Esophagus muscularis mucosa (tissue), 4 donors: Measurements from ENCODE around the gene GNLY. TPM values are rescaled to one million over a fixed set of nuclear protein-coding genes. Genes with fewer than 3 reads are reported as not detected.

ENCODE experiments used
- DNase-seq: peaks from one replicate; pipeline ENCODE4 v3.0.0-alpha.2; 2017; ENCODE audit errors: extremely low spot score
- H3K27ac ChIP-seq, 4 donors: fragments of 200-600 bp; sonication (generic); replicated peaks in 1 of 4; 1 replicate in 3 of 4; 2 replicates in 1 of 4; pipeline ENCODE4 v1.5.1; 2016 to 2019; ENCODE audit warnings: mild to moderate bottlenecking in 1 of 4
- H3K27me3 ChIP-seq, 4 donors: fragments of 200-600 bp; sonication (generic); one replicate each; pipeline versions ENCODE4 v1.5.1 to v1.6.0; 2016 to 2019
- H3K36me3 ChIP-seq, 4 donors: fragments of 200-600 bp; sonication (generic); one replicate each; pipeline ENCODE4 v1.5.1; 2016 to 2019
- H3K4me1 ChIP-seq, 4 donors: fragments of 200-600 bp; sonication (generic); one replicate each; pipeline ENCODE4 v1.5.1; 2016 to 2019
- H3K4me3 ChIP-seq, 4 donors: fragments of 200-600 bp; sonication (generic); 1 replicate in 2 of 4; 2 replicates in 2 of 4; pipeline ENCODE4 v1.5.1; 2016 to 2019; ENCODE audit warnings: mild to moderate bottlenecking in 4 of 4, moderate library complexity in 1 of 4
- H3K9me3 ChIP-seq, 4 donors: fragments of 200-600 bp; sonication (generic); 1 replicate in 3 of 4; 2 replicates in 1 of 4; pipeline ENCODE4 v1.5.1; 2016 to 2019
- CTCF ChIP-seq, 3 experiments: fragments of 200-600 bp in 2 of 3; fragments of 450-650 bp in 1 of 3; sonication (generic) in 2 of 3; IDR thresholded peaks; one replicate each; pipeline ENCODE4 v1.5.1; 2017 to 2019; ENCODE audit warnings: antibody characterized with exemption in 3 of 3, mild to moderate bottlenecking in 2 of 3, moderate library complexity in 1 of 3
- EP300 ChIP-seq: sonication (generic); formaldehyde crosslinking; IDR thresholded peaks from one replicate; pipeline ENCODE4 v1.6.1; 2017; ENCODE audit warnings: antibody characterized with exemption
- POLR2A ChIP-seq: fragments of 450-650 bp; IDR thresholded peaks from one replicate; pipeline ENCODE4 v1.6.1; 2017; ENCODE audit warnings: antibody characterized with exemption, moderate library complexity, mild to moderate bottlenecking, low read depth
- POLR2AphosphoS5 ChIP-seq, 2 donors: sonication (generic); formaldehyde crosslinking; IDR thresholded peaks; one replicate each; pipeline ENCODE4 v1.6.1; 2017; ENCODE audit warnings: antibody characterized with exemption in 2 of 2
- WGBS: methylation state at CpG from one replicate; pipeline ENCODE4 v1.1.5; 2018; 5-methylcytosine and 5-hydroxymethylcytosine counted together
- intact Hi-C: fragments of 100-400 bp; cut with DNase I; formaldehyde crosslinking; loops from one replicate; pipeline ENCODE4 v1.15.1; 2023
- total RNA-seq, 4 donors: library from RNA; depleted of rRNA; stranded (reverse); fragments of >200 nt; gene quantifications; one replicate each; pipeline versions ENCODE4 v1.1.0 to v1.2.1, GENCODE V29; 2016

The GNLY gene
- total RNA-seq, 4 donors from 2014 or later: 0.84 to 3.5 (median 2.0) TPM

GRCh38 chr2:85710687-85711577 is 16.8 kb downstream of the GNLY start:
- DNase-seq: no peak
- Histone ChIP-seq H3K4me3 (no peak overlapping the region), H3K27ac (peak overlapping the region; percentile 68 to 75 (median 70)), H3K4me1 (peaks cover 43 to 76% (median 69%) of the 10 kb centered on the region in 4 donors), H3K27me3 (peaks cover 0 to 3% (median 0%) of the 10 kb centered on the region in 4 donors), H3K36me3 (no peaks in the 10 kb centered on the region), H3K9me3 (no peaks in the 10 kb centered on the region)
- WGBS: 74% methylated on average over 15 of the region's 19 CpGs
- TF ChIP-seq CTCF (IDR thresholded peaks at IDR 0.05) (no peak), POLR2AphosphoS5 (IDR thresholded peaks at IDR 0.05) (peak; percentile 14 to 38), POLR2A (no peak)
- intact Hi-C loops: no loop called here

- H3K27ac ChIP-seq: peak overlapping the region; percentile 68 to 75 (median 69)
- TF ChIP-seq POLR2A (no peak), POLR2AphosphoS5 (IDR thresholded peaks at IDR 0.05) (no peak), CTCF (IDR thresholded peaks at IDR 0.05) (no peak), EP300 (no peak)
- H3K36me3 ChIP-seq: no peaks in the 10 kb centered on the region
- DNase-seq: no peak
- peaks cover 36 to 69% (median 62%) of the 10 kb centered on the region in 4 donors for H3K4me1 ChIP-seq
- H3K9me3 ChIP-seq: no peaks in the 10 kb centered on the region
- peaks cover 0 to 3% (median 0%) of the 10 kb centered on the region in 4 donors for H3K27me3 ChIP-seq
- intact Hi-C loops: no loop called here
- 85% methylated on average over 8 of the region's 8 CpGs for WGBS
- H3K4me3 ChIP-seq: no peak overlapping the region
Observed at GRCh38 chr2:85711578-85712060, 17.5 kb downstream of the GNLY start.

- H3K9me3 ChIP-seq: no peaks in the 10 kb centered on the region
- intact Hi-C loops: no loop called here
- H3K36me3 ChIP-seq: no peaks in the 10 kb centered on the region
- H3K27me3 ChIP-seq: peaks cover 0 to 3% (median 0%) of the 10 kb centered on the region in 4 donors
- H3K27ac ChIP-seq: peak overlapping the region; percentile 68 to 75 (median 69)
- TF ChIP-seq POLR2A (no peak), EP300 (no peak), POLR2AphosphoS5 (IDR thresholded peaks at IDR 0.05) (no peak), CTCF (IDR thresholded peaks at IDR 0.05) (no peak)
- 78% methylated on average over 15 of the region's 15 CpGs for WGBS
- no peak overlapping the region for H3K4me3 ChIP-seq
- peaks cover 28 to 62% (median 56%) of the 10 kb centered on the region in 4 donors for H3K4me1 ChIP-seq
- DNase-seq: no peak
Observed at GRCh38 chr2:85712336-85712735, 18.2 kb downstream of the GNLY start.

GRCh38 chr2:85712849-85713612 is 18.9 kb downstream of the GNLY start:
- H3K4me3 ChIP-seq: no peak overlapping the region
- H3K36me3 ChIP-seq: no peaks in the 10 kb centered on the region
- intact Hi-C loops: no loop called here
- 75% methylated on average over 9 of the region's 9 CpGs for WGBS
- H3K9me3 ChIP-seq: no peaks in the 10 kb centered on the region
- no peak for DNase-seq
- peak overlapping the region; percentile 68 to 75 (median 69) for H3K27ac ChIP-seq
- peaks cover 24 to 57% (median 51%) of the 10 kb centered on the region in 4 donors for H3K4me1 ChIP-seq
- peaks cover 0 to 3% (median 0%) of the 10 kb centered on the region in 4 donors for H3K27me3 ChIP-seq
- TF ChIP-seq POLR2AphosphoS5 (IDR thresholded peaks at IDR 0.05) (peak; percentile 19 to 39), POLR2A (no peak), CTCF (IDR thresholded peaks at IDR 0.05) (no peak), EP300 (no peak)
